GM13976 (cell line): ENCODE data around the gene FGF3.

Experiments used
- DNase-seq: peaks from one replicate; pipeline ENCODE4 v3.0.0; 2012; ENCODE audit warnings: low spot score
- in situ Hi-C: fragments of 300-500 bp; cut with MboI; formaldehyde crosslinking; loops from one replicate; pipeline ENCODE4 v1.12.0; 2022; ENCODE audit warnings: low sequenced_read_pairs, mixed read lengths, inconsistent platforms; ENCODE audit not compliant: unreplicated experiment
- TF ChIP-seq, protein P1 (sequence below): IDR thresholded peaks from 2 replicates; pipeline ENCODE4 v1.5.1; 2012; ENCODE audit warnings: borderline replicate concordance, mild to moderate bottlenecking; ENCODE audit not compliant: insufficient read depth; ENCODE audit errors: extremely low read depth, missing control alignments, control extremely low read depth

FGF3 gene

DNA sequence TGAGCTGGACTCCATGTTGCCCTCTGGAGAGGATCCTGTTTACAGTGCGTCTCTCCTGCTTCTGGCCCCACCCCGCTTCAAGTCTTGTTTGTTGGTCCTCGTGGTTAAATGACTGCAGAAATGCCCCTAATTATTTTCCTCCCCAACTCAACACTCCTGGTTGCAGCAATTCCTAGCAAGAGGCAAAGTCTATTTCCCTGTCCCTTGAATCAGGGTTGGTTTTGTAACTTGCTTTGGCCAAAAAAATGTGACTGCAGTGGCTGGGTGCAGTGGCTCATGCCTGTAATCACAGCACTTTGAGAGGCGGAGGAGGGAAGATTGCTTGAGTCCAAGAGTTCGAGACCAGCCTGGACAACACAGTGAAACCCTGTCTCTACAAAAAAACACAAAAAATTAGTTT, 41.0 kb upstream of the FGF3 start:
- TF ChIP-seq, protein P1, sequence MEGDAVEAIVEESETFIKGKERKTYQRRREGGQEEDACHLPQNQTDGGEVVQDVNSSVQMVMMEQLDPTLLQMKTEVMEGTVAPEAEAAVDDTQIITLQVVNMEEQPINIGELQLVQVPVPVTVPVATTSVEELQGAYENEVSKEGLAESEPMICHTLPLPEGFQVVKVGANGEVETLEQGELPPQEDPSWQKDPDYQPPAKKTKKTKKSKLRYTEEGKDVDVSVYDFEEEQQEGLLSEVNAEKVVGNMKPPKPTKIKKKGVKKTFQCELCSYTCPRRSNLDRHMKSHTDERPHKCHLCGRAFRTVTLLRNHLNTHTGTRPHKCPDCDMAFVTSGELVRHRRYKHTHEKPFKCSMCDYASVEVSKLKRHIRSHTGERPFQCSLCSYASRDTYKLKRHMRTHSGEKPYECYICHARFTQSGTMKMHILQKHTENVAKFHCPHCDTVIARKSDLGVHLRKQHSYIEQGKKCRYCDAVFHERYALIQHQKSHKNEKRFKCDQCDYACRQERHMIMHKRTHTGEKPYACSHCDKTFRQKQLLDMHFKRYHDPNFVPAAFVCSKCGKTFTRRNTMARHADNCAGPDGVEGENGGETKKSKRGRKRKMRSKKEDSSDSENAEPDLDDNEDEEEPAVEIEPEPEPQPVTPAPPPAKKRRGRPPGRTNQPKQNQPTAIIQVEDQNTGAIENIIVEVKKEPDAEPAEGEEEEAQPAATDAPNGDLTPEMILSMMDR, result no peak
- in situ Hi-C loops, result no loop called here
- no peak for DNase-seq

DNA sequence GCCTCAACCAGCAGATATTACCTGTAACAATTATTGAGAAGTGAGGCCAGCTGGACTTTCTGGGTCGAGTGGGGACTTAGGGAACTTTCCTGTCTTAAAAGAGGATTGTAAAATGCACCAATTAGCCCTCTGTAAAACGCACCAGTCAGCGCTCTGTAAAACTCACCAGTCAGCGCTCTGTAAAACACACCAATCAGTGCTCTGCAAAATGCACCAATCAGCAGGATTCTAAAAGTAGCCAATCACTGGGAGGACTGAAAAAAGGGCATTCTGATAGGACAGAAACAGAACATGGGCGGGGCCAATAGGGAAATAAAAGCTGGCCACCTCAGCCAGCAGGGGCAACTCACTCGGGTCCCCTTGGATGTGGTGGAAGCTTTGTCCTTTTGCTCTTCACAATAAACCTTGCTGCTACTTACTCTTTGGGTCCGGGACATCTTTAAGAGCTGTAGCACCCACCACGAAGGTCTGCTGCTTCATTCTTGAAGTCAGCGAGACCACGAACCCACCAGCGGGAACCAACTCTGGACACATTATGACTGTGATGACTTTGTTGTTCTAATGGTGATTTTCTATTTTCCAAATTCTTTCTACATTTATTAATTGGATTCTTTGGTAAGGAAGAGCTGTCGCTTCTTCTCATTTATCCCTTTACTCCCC, 40.2 kb upstream of the FGF3 start:
- in situ Hi-C loops, result no loop called here
- TF ChIP-seq, protein P1, result no peak
- DNase-seq, result no peak

DNA sequence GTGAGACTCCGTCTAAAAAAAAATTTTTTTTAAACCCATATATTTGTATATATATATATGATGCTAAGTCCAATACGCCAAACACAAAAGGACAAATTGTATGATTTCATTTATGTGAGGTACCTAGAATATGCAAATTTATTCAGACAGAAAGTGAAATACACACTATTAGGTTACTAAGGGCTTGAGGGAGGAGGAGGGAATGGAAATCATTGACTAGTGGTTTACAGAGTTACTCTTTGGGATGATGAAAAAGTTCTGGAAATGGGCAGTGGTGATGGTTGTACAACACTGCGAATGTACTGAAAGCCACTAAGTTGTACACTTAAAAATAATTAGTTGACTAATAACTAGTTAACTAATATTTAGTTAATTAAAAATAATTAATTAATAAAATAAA, 36.2 kb upstream of the FGF3 start:
- TF ChIP-seq, protein P1, result no peak
- no peak for DNase-seq
- in situ Hi-C loops, result no loop called here

DNA sequence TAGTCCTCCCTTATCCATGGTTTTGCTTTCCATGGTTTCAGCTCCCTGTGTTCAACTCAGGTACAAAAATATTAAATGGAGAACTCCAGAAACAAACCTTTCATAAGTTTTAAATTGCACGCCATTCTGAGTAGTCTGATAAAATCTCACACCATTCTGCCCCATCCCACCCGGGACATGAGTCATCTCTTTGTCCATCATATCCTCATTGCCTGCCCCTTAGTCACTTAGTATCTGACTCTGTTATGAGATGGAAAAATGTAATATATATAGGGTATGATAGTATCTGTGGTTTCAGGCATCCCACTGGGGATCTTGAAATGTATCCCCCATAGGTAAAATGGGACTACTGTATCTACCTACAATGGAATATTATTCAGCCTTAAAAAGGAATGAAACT, 35.5 kb upstream of the FGF3 start:
- TF ChIP-seq, protein P1, result no peak
- in situ Hi-C loops, result no loop called here
- DNase-seq, result no peak

DNA sequence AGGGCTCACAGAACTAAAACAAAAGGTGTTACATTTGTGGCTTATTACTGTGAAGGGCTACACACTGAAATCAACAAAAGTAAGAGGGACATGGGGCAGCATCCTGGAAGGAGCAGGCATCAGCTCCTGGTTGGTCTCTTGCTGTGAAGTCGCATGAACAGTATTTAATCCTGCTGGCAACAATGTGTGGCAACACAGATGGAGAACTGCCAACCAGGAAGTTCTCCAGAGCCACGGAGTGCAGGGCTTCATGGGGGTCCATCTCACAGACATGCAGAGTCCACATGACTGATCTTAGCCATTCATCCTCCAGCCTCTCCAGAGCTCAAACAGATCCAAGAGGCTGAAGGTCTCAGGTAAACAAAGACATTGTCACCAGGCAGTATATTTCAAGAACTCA, 32.8 kb upstream of the FGF3 start:
- TF ChIP-seq, protein P1, result no peak
- in situ Hi-C loops, result no loop called here
- DNase-seq, result no peak

DNA sequence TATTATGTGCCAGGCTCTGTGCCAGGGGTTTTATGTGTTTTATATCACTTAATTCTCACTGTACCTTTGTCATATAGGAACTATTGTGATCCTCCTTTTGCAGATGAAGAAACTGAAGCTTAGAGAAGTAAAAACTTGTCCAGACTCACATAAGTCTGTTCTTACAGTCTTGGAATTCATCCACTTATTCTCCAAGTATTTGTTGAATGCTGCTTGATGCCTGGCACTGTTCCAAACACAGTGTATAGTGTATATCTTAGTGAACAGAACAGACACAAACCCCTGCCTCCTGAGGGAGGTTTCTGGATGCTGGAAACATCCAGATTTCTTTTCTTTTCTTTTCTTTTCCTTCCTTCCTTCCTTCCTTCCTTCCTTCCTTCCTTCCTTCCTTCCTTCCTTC, 29.0 kb upstream of the FGF3 start:
- in situ Hi-C loops, result no loop called here
- TF ChIP-seq, protein P1, result no peak
- DNase-seq, result no peak
